ENCODE measurements around the gene NAA80.
"Not testable (repeated sequence)": the region's sequence is repeated elsewhere in the genome, so short reads cannot be mapped to it uniquely, and the experiment has no call there.

Gene NAA80

DNA sequence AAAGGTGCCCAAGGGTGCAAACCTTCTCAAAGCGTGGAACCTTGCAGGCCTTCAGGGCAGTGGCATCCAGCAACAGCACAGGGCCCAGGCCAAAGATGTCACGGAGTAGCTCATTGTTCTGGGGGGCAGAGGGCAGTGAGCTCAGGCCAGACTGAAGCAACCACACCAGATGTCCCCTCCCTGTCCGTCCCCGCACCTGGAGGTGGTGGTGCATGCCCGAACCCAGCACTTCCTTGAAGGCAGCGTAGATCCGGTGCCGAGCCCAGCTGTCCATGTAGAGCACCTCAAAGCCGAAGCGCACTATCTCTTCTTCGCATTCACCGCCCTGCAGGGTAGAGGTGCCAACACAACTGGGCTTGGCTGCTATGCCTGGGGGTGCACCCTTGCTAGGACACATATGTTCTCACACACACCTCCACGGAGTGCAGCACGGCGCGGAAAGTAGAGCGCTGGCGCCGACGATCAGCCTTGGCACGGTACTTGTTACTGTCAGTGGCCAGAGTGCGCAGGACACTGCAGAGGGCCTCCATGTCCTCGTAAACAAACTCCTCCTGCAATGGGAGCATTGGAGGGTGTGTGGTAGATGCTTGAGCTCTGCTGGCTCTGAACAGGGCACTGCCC lies 10.7 kb downstream of the NAA80 start:
- DNase-seq, result no peak

DNA sequence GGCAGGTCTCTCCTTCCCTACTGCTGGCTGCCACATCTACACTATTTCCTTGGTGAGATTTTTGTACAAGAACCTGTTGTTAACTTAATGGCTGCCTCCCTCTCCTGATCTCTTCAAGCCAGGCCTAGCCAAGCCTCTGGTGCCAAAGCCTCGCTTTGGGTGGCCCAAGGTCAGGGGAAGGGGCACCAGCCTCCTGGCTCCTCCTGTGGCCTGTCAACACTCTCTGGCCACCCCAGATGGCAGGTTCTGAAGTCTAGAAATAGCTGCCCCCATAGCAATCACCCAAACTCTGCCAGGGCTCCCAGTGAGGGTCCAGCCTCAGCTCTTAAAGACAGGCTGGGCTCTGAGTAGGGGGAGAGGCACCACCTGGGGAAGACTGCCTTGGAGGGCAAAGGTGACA lies 11.9 kb downstream of the NAA80 start:
- DNase-seq, result no peak

DNA sequence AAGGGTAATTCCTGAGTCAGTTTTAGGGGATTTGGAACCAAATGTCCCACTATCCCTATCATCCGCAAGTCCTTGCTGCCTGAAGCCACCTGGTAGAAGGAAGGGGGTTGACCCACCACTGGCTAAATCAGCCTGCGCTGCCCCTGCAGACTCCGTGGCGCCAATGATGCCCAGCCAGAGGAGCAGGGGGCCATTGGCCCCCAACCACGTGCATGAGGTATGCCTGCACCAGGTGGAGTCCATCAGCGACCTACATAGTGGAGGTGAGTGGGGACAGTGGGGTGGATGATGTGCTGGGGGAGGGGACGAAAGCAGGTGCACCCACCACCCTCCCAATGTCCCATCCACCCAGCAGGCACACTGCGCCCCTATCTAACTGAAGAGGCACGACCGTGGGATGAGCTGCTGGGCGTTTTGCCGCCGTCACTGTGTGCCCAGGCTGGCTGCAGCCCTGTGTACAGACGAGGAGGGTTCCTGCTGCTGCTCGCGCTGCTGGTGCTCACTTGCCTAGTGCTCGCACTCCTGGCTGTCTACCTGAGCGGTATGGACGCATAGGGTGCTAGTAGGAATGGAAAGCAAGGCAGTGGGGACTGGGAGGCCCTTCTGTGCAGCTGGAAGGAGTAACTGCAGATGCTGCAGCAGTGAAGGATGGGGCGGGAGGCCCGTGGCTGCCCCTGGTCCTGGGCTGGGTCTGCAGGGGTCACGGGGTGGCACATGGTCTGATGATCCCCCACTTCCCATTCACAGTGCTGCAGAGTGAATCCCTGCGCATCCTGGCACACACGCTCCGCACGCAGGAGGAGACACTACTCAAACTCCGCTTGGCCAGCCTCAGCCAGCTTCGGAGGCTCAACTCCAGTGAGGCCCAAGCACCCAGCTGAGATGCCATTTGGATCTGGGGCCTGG lies 12.6 kb downstream of the NAA80 start:
- no peak for DNase-seq

DNA sequence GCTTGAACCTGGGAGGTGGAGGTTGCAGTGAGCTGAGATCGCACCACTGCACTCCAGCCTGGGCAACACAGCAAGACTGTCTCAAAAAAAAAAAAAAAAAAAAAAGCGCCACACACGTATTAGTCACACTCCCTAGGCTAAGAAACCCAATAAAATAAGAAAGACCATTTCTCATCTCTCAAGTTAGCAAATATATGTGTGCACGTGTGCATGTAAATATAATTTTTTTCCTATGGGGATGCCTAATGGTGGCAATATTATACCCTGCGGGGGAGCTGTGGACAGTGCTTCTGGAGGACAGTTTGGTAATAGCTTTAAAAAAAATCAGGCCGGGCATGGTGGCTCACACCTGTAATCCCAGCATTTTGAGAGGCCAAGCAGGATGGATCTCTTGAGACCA lies 15.1 kb downstream of the NAA80 start:
- DNase-seq, result not testable (repeated sequence)

DNA sequence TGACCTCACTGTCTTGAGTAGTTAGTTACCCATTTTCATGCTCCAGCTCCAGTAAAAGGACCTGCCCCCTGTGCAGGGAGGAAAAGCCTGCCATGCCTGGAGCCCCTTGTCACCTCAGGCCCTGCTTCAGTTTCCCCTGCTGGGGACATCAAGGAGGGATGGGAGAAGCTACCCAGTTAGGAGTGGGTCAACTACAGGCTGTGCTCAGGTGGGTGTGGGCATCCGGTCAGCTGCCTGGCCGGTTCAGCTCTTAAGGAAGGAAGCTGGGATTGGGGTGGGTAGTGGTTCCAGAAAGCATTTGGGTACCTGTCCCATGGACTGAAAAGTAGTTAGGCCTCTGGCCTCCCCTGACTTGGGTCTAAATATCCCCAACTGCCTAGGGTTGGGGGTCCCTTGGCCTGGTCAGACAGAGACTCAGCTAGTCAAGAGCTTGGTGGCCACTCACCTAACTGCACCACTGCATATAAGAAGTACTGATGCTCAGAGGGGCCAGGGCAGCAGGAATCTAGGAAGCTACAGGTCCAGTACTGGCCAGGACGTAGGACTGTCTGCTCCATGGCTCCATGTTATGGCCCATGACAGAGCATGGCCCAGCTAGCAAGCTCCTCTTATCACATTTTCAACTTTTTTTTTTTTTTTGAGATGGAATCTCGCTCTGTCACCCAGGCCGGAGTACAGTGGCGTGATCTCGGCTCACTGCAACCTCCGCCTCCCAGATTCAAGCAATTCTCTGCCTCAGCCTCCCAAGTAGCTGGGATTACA lies 19.8 kb downstream of the NAA80 start:
- DNase-seq, result no peak

DNA sequence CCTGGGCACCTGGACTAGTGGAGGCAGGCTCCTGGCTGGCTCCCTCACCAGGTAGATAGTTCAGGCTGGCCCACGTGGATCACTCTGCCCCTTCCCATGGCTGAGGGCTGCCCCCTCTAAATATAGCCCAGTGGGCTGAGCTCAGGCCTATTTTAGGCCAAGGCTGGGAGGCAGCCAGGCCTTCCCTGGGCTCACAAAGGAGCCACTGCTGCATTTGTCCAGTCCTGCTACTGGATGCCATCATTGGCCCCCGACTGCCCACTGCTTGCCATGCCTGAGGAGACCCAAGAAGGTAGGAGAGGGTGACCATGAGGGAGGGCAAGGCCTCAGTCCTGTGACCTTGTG lies 20.4 kb downstream of the NAA80 start, which contains the start of gene LSMEM2:
Gene LSMEM2 (plus strand): TSS at position 208 of the 345 bp plus-strand sequence. CDS start 27 bp downstream, at position 235.
- no peak for DNase-seq

DNA sequence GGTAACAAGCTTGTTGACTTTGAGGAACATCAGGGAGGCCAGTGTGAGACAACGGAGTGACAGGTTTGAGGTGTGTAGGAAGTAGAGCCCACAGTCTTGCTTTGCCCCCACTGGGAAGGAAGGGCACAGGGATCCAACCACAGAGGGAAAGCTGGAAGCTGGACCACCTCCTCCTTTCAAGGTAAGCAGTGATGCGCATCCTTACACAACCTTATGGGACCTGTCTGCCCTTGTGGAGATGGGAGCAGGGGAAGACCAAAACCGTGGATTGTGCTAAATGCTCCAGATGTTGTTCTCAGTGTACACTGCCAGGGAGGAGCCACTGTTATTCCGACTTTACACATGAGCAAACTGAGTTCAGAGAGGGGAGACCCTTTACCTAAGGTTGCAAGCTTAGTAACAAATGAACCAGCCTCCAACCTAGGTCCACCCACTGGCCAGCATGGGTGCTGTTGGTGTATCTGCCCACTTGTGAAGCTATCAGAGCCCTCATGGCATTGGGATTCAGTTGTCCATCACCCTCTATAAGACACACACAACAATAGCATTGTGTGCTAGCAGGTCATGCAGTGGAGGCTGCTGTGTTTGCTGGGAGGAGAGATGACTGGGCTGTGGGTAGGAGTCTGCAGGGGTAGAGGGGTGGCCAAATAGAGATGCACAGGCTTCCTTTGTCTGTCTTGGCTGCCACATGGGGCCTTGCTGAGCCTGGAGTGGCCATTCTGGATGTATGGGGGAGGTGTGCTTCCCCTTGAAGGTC lies 20.9 kb downstream of the NAA80 start:
- DNase-seq, result no peak

DNA sequence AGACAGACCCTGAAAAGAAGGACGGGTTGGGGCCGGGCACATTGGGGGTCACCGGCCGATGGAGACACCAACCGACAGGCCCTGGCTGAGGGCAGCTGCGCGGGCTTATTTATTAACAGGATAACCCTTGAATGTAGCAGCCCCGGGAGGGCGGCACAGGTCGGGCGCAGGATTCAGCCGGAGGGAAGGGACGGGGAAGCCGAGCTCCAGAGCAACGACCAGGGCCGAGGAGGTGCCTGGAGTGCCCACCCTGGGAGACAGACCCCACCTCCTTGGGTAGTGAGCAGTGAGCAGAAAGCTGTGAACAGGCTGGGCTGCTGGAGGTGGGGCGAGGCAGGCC lies 22.5 kb downstream of the NAA80 start:
- no peak for DNase-seq

DNA sequence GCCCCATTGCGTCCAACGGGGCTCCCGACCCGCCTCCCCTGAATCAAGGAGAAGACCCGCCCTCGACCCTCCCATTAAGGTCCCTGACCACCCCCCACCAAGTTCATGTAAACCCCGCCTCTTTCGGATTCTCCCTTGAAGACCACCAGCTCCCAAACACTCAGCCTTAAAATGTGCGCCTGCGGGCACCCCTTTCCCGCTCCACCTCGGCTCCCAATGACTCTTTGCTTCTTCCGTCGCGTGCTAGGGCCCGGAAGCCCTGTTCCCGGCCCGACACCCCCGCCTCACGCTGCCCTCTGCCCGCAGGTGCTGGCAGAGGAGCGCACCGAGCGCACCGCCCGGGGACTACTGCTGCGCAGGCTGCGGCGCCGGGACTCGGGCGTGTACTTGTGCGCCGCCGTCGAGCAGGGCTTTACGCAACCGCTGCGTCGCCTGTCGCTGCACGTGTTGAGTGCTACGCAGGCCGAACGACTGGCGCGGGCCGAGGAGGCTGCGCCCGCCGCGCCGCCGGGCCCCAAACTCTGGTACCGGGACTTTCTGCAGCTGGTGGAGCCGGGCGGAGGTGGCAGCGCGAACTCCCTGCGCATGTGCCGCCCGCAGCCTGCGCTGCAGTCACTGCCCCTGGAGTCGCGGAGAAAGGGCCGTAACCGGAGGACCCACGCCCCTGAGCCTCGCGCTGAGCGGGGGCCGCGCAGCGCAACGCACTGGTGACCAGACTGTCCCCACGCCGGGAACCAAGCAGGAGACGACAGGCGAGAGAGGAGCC lies 23.0 kb downstream of the NAA80 start:
- DNase-seq, result peak; percentile 25

DNA sequence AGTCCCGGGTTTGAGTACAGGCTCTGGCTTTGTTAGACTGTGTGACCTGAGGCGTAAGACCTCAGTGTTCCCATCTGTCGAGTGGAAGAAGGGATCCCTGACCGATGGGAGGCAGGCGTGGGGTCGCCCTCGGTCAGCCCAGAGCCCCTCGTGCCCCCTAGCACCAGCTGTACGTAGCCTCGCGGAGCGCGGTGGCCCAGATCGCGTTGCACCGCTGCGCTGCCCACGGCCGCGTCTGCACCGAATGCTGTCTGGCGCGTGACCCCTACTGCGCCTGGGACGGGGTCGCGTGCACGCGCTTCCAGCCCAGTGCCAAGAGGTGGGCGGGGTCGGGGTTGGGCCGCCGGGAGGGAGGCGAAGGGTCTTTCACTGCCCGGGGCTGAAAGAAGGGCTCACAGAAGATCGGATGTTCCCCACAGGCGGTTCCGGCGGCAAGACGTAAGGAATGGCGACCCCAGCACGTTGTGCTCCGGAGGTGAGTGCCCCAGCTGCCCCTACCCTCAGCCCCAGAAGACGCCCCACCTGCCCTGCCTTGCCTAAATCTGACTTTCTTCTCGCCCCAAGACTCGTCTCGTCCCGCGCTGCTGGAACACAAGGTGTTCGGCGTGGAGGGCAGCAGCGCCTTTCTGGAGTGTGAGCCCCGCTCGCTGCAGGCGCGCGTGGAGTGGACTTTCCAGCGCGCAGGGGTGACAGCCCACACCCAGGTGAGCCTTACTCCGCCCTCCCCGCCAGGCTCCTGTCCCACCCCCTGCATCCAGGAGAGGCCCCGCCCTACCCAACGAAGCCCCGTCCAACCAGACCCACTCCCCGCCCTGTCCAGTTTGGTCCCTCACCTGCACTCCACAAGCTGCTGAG lies 23.8 kb downstream of the NAA80 start:
- no peak for DNase-seq

DNA sequence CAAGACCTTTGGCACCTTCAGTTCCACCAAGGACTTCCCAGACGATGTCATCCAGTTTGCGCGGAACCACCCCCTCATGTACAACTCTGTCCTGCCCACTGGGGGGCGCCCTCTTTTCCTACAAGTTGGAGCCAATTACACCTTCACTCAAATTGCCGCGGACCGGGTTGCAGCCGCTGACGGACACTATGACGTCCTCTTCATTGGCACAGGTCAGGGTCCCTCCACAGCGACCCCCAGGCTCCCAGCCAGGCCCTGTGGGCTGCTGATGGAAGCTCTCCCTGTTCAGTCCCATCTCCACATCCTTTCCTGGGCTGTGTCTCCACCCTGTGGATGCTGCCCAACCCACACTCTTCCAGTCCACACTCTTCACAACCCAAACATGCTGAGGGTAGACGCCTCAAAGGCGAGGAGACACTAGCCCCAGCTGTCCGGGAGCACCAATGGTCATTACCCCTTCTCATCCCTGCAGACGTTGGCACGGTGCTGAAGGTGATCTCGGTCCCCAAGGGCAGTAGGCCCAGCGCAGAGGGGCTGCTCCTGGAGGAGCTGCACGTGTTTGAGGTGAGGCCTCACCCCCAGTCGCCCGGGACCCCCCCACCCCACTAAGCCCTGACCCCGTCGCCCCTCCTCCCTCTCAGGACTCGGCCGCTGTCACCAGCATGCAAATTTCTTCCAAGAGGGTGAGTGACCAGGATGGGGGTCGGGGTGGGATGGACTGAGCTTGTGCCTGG lies 24.7 kb downstream of the NAA80 start:
- DNase-seq, result peak; percentile 66

DNA sequence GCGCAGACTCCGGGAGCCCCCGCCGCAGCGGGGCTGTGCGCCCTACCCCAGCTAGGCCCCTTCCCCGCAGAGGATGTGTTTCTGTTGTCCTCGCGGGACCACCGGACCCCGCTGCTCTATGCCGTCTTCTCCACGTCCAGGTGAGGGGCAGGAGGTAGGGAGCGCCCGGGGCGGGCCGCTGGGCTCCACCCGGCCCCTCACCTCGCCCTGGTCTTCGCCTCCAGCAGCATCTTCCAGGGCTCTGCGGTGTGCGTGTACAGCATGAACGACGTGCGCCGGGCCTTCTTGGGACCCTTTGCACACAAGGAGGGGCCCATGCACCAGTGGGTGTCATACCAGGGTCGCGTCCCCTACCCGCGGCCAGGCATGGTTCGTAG lies 25.5 kb downstream of the NAA80 start:
- DNase-seq, result no peak

DNA sequence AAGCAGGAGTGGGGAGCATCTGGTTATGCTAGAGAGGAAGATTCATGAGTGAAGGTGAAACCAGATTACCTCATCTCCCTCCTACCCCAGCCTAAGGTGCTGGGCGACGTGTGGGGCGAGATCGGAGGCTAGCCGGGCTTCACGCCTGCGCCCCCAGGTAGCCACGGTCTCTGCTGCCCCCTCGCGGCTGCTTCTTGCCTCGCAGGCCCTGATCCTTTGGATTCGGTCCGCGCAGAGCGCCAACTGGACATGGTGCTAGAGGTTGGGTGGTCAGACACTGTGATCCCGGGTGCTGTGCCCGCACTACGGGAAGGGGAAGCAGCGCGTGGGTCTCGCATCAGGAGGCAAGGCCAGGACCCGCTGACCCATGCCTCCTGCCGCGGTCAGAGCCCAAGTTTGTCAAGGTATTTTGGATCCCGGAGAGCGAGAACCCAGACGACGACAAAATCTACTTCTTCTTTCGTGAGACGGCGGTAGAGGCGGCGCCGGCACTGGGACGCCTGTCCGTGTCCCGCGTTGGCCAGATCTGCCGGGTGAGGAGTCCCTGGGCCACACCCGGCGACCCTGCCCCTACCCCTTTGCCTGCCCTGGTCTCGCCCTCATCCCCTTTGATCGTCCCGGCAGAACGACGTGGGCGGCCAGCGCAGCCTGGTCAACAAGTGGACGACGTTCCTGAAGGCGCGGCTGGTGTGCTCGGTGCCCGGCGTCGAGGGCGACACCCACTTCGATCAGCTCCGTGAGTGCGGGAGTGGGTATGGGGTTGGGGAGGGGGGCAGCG lies 26.1 kb downstream of the NAA80 start:
- DNase-seq, result peak; percentile 83

DNA sequence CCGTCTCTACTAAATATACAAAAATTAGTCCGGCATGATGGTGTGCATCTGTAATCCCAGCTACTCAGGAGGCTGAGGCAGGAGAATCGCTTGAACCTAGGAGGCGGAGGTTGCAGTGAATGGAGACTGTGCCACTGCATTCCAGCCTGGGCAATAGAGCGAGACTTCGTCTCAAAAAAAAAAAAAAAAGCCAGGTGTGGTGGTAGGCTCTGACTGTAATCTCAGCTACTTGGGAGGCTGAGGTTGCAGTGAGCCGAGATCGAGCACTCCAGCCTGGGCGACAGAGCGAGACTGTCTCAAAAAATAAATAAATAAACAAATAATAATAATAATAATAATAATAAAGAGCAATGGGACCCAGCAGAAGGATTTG lies 26.7 kb downstream of the NAA80 start:
- DNase-seq, result not testable (repeated sequence)

DNA sequence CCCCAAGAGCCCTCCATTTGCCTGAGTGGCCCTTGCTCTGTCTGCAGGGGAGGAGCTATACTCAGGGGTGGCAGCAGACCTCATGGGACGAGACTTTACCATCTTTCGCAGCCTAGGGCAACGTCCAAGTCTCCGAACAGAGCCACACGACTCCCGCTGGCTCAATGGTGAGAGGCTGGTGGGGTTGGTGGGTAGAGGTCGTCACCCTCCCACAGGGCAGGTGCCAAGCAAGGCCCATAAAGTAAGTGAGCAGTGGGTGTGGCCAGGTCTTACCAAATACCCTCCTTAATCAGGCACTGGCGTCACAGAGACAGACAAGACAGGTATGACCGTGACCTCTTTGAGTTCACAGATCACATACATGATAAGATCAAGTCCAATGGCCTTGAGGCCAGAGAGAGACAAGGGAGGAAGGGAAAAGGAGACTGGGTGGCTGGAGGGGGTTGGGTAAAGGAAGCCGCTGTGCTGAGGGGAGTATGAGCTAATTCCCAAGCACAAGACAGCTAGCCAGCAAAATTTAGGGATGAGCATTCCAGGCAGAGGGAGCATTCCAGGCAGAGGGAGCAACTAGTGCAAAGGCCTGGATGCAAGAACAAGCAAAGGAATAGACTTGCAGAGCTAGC lies 27.8 kb downstream of the NAA80 start:
- no peak for DNase-seq

DNA sequence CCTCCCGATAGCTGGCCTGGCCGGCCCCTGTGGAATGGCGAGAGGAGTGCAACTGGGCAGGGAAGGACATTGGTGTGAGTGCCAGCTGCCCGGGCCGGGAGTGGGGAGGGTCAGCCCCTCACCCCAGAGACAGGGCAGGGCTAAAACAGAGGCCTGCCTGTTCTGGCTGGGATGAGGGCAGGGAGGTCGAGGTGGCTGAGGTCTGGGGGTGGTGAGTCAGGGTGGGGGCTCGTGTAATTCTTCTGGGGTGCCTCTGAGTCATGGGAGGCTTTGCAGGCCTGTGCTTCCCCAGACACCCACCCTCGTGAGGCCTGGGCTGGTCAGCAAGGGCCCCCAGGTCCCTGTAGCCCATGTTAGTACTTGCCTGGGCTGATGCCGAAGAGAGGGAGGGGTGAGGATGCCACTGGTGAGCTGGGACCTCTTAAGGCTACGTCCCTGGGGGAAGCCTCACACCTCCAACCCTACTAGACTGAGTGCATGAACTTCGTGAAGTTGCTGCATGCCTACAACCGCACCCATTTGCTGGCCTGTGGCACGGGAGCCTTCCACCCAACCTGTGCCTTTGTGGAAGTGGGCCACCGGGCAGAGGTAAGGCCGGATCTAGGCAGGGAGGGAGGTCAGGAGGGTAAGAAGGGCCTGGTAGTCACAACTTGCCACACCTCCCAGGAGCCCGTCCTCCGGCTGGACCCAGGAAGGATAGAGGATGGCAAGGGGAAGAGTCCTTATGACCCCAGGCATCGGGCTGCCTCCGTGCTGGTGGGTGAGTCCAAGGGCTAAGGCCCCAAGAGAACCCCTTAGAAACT lies 28.6 kb downstream of the NAA80 start:
- DNase-seq, result no peak

DNA sequence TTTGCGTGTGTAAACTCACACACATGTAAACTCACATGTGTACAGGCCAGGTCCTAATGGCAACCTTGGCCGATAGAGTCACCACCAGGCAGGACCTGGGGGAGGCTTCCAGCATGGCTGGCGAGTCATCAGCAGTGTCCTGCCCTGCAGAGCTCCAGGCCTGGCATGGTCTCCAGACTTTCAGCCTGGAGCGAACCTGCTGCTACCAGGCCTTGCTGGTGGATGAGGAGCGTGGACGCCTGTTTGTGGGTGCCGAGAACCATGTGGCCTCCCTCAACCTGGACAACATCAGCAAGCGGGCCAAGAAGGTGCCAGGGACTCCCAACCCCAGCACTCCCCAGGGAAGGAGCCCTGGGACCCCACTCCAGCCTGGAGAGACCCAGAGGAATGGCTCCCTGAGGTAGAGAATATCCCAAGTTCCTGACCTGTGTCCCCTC lies 29.2 kb downstream of the NAA80 start:
- DNase-seq, result no peak

DNA sequence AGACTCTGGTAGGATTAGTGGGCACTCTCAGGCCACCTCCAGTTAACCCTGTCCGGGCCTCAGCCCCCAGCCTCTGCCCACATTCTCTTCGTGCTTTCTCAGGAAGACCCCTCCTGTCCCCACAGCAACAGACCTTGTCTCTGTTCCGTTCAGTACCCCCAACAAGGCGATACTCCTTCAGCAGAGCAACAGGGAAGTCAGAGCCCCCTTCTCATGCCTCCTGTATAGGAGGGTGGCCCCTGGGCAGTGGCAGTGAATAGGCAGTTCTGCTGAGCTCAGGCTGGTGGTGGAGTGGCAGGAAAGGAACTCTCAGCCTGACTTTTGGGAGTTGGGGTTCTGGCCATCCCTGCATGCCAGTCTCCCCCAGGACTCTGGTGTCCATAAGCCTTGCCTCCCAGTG lies 29.7 kb downstream of the NAA80 start:
- DNase-seq, result no peak

All from stimulated activated naive CD4-positive, alpha-beta T cell treated with Interleukin-2 at 50 U/mL for 16 hours (primary cell).